SK-N-SH treated with all-trans-retinoic acid at 6 μM for 48 hours (cell line): ENCODE data around the gene SPOUT1.

Experiments used
- CSDC2 ChIP-seq: fragments of 250-450 bp; sonication (Bioruptor Pico); IDR thresholded peaks from 2 replicates; pipeline ENCODE4 v1.5.0; 2020; ENCODE audit warnings: mild to moderate bottlenecking, moderate library complexity
- ZNF565 ChIP-seq: fragments of 450-650 bp; formaldehyde crosslinking; conservative IDR thresholded peaks from 2 replicates; pipeline ENCODE4 v1.5.0; 2020; ENCODE audit warnings: low read depth, mild to moderate bottlenecking, moderate library complexity
- TF ChIP-seq, protein P1 (sequence below): fragments of 250-450 bp; sonication (Bioruptor Pico); IDR thresholded peaks from 2 replicates; pipeline ENCODE4 v1.8.0; 2020; ENCODE audit warnings: mild to moderate bottlenecking, moderate library complexity, borderline replicate concordance
- TF ChIP-seq, protein P2 (sequence below): fragments of 250-450 bp; sonication (Bioruptor Pico); IDR thresholded peaks from 2 replicates; pipeline ENCODE4 v1.5.0; 2020; ENCODE audit warnings: mild to moderate bottlenecking, moderate library complexity

- TF ChIP-seq, protein P1, sequence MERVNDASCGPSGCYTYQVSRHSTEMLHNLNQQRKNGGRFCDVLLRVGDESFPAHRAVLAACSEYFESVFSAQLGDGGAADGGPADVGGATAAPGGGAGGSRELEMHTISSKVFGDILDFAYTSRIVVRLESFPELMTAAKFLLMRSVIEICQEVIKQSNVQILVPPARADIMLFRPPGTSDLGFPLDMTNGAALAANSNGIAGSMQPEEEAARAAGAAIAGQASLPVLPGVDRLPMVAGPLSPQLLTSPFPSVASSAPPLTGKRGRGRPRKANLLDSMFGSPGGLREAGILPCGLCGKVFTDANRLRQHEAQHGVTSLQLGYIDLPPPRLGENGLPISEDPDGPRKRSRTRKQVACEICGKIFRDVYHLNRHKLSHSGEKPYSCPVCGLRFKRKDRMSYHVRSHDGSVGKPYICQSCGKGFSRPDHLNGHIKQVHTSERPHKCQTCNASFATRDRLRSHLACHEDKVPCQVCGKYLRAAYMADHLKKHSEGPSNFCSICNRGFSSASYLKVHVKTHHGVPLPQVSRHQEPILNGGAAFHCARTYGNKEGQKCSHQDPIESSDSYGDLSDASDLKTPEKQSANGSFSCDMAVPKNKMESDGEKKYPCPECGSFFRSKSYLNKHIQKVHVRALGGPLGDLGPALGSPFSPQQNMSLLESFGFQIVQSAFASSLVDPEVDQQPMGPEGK: no peak
- TF ChIP-seq ZNF565 (CRISPR knock-in tag) (no peak), CSDC2 (CRISPR knock-in tag) (no peak)
- TF ChIP-seq, protein P2, sequence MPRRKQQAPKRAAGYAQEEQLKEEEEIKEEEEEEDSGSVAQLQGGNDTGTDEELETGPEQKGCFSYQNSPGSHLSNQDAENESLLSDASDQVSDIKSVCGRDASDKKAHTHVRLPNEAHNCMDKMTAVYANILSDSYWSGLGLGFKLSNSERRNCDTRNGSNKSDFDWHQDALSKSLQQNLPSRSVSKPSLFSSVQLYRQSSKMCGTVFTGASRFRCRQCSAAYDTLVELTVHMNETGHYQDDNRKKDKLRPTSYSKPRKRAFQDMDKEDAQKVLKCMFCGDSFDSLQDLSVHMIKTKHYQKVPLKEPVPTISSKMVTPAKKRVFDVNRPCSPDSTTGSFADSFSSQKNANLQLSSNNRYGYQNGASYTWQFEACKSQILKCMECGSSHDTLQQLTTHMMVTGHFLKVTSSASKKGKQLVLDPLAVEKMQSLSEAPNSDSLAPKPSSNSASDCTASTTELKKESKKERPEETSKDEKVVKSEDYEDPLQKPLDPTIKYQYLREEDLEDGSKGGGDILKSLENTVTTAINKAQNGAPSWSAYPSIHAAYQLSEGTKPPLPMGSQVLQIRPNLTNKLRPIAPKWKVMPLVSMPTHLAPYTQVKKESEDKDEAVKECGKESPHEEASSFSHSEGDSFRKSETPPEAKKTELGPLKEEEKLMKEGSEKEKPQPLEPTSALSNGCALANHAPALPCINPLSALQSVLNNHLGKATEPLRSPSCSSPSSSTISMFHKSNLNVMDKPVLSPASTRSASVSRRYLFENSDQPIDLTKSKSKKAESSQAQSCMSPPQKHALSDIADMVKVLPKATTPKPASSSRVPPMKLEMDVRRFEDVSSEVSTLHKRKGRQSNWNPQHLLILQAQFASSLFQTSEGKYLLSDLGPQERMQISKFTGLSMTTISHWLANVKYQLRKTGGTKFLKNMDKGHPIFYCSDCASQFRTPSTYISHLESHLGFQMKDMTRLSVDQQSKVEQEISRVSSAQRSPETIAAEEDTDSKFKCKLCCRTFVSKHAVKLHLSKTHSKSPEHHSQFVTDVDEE (CRISPR knock-in tag): no peak
Measured at GRCh38 chr9:128802482-128802881, 27.1 kb downstream of the SPOUT1 start.
